ENCODE measurements around the gene RAB38. TPM values are rescaled to one million over a fixed set of nuclear protein-coding genes. Genes with fewer than 3 reads are reported as not detected.

The RAB38 gene
- total RNA-seq (2014; rRNA removed; shearing (Covaris generic)): not detected in 2 replicates
- not detected in 2 replicates for polyA plus RNA-seq (2015; cell fraction: cytosol; rRNA removed)
- not detected in 2 replicates for polyA plus RNA-seq (2015; cell fraction: nucleus; rRNA removed)

DNA sequence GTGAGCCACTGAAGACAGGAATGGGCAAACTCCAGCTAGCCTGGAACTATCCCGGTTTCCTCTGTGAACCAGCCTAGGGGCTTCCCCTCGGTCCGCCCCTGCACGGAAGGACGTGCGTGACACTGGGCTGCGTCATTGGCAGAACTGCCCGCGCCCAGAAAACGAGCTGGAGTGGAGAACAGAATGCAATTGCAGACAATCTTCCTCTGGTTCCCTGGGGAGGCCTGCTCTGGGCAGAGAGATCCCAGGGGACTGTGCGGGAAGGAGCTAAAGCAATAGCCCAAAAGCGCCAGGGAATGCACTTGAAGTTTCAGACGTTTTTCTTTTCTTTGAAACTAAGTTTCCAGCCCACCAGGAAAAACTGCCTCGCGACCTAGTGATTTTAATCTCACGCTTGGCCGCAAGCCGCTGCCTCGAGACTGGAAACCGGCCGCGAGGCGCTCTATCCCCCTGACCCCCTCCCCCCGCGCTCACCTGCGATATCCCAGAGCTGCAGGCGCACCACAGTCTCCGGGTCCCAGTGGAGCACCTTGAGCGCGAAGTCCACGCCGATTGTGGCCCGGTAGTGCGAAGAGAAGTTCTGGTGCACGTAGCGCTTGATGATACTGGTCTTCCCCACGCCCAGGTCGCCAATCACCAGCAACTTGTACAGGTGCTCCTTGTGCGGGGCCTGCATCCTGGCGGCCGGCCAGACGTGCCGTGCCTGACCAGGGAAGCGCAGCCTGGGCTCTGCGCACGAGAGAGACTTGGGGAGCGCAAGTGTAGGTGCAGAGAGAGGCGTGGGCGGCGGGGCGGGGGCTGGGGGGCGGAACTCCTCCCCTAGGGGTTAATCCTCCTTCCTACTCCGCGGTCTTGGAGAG is at the start of gene RAB38:
TSS of gene RAB38 (minus strand) at position 735 of the 860 bp plus-strand sequence. CDS start at position 676, 59 bp downstream.
- DNase-seq (ENCODE audit: low read depth): no peak

- DNase-seq (ENCODE audit: low read depth): no peak
Observed at GRCh38 chr11:88213406-88213805, 38.2 kb upstream of the RAB38 start.

DNA sequence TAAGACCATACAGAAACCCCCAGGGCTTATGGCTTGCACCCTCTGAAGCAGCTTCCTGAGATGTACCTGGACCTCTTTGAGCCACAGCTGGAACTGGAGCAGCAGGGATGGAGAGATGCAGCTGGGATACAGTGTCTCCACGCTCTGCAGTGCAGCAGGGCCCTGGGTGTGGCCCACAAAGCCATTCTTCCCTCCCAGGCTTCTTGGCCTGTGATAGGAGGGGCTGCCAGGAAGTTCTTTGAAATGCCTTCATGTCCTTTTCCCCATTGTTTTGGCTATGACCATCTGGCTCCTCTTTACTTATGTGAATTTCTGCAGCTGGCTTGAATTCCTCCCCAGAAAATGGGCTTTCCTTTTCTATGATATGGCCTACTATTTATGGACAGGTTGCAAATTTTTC is 37.1 kb upstream of the RAB38 start:
- no peak for DNase-seq (ENCODE audit: low read depth)

- DNase-seq (ENCODE audit: low read depth): no peak
Observed at GRCh38 chr11:88208745-88209144, 33.5 kb upstream of the RAB38 start.

GRCh38 chr11:88206751-88207150 is 31.5 kb upstream of the RAB38 start:
- DNase-seq (ENCODE audit: low read depth): peak; percentile 11

- no peak for DNase-seq (ENCODE audit: low read depth)
Observed at GRCh38 chr11:88204353-88204752, 29.1 kb upstream of the RAB38 start.

DNA sequence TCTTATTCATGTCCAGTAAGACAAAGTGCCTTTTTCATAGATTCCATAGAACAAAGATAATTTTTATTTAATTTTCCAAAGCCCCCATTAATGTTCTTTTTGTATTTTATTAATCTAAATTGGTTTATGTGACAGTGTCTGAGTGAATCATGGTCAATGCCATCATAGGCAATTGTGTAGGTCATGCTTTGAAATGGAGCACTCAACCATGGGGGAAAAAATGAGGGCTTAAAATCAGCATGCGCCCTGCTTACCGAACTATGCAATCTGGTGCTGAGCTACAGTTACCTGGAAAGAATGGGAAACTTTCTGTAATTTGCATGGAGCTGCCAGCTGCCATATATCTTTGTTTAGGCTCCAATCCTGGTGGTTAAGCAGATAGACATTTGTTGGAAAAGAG is 28.4 kb upstream of the RAB38 start:
- no peak for DNase-seq (ENCODE audit: low read depth)

GRCh38 chr11:88202498-88202897 is 27.3 kb upstream of the RAB38 start:
- no peak for DNase-seq (ENCODE audit: low read depth)

- no peak for DNase-seq (ENCODE audit: low read depth)
Observed at GRCh38 chr11:88196393-88196792, 21.1 kb upstream of the RAB38 start.

GRCh38 chr11:88195908-88196307 is 20.7 kb upstream of the RAB38 start:
- no peak for DNase-seq (ENCODE audit: low read depth)

GRCh38 chr11:88194990-88195389 is 19.7 kb upstream of the RAB38 start:
- no peak for DNase-seq (ENCODE audit: low read depth)

- DNase-seq (ENCODE audit: low read depth): no peak
Observed at GRCh38 chr11:88193278-88193677, 18.0 kb upstream of the RAB38 start.

DNA sequence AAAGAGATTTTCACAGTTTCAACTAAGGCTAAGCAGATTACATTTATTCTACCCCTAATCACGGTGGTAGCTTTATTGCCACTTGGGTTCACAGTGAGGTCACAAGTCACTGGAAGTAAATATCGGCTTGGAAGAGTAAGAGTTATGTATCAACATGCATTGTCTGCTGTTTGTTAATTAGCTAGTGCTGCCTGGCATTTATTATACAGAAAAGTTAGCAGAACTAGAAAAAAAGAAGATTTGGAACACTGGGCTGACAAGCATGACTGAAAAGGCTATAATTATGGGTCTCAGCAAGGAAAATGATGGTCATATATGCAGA is 13.7 kb upstream of the RAB38 start:
- no peak for DNase-seq (ENCODE audit: low read depth)

GRCh38 chr11:88188251-88188931 is 13.1 kb upstream of the RAB38 start:
- no peak for DNase-seq (ENCODE audit: low read depth)

DNA sequence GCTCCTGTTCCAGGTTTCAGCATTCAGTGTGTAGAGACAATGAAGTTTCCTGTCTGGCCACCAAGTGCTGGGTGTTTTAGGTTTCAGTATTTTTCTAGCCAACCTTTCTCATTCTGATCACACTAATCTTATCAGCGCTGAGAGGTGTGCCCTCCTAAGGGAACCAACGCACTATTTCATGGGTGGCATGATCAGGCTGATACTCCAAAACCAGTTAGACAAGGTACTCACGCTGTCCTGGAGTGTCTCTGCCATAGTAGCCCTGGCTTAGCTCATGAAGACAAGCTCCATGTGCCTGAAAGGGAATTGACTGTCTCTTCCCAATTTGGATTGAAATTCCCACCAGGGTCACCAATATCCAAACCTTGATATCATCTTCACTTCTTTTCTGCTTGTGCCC is 8.0 kb upstream of the RAB38 start:
- DNase-seq (ENCODE audit: low read depth): no peak

GRCh38 chr11:88181776-88182175 is 6.5 kb upstream of the RAB38 start:
- DNase-seq (ENCODE audit: low read depth): no peak

GRCh38 chr11:88179971-88180629 is 4.9 kb upstream of the RAB38 start:
- DNase-seq (ENCODE audit: low read depth): no peak

DNA sequence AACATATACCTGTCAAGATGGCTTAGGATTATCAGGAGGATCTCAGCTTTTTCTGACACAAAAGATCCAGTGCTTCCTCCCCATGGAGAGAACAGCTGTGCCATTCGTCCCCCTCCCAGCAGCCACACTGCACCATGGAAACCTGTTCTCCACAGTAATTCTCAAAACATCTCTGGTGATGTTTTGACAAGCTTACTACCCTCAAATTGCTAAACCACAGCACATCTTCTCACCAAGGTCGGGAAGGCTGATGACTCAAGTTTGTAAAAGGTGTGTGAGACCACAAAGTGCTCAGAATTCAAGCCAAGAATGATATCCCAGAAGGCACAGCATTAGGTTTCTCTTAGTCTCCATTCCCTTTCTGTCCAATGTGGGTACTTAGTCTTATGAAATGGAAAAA is 3.9 kb upstream of the RAB38 start:
- peak; percentile 81 for DNase-seq (ENCODE audit: low read depth)

DNA sequence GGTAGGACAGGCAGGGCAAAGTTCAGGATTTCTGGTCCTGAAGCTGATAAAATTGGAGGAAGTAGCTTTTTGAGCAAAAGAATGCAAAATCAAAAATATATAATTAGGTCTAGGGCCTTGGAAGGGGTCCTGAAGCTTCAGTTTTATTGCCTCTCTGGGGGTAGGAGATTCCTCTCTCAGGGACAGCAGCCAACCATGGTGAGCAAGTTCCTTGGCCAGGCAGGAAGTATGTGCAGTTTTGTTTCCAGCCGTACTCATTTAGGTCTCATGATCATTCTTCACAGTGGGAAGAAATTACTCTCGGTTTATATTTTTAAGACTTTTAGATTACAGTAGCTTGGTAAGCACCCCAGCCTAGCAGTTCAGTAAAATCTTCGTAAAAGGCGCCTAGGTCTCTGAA is 2.9 kb upstream of the RAB38 start:
- peak; percentile 1 for DNase-seq (ENCODE audit: low read depth)

DNA sequence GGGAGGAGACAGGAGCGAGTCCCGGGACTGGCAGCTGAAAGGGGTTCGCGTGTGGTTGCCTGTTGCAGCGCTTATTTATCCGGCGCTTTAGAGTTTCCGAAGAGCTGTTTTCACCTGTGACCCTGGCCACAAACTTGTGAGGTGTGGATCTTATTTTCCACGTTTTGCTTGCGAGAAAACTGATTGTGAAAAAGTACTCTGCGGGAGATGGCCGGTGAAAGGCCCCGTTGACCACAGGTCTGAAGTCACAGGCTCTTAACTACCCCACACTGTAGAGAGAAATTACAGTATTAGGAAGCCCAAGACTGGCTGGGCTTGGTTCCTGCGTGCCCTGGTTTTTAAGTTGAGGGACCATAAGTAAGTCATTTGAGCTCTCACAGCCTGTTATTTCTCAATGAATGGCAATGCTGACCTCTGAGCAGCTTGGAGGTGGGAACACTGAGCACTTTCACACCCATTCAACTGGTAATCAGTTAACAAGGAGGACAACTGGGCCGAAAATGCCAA is 379 bp upstream of the RAB38 start:
- no peak for DNase-seq (ENCODE audit: low read depth)

- DNase-seq (ENCODE audit: low read depth): no peak
Observed at GRCh38 chr11:88173956-88174355, 1.3 kb downstream of the RAB38 start.

DNA sequence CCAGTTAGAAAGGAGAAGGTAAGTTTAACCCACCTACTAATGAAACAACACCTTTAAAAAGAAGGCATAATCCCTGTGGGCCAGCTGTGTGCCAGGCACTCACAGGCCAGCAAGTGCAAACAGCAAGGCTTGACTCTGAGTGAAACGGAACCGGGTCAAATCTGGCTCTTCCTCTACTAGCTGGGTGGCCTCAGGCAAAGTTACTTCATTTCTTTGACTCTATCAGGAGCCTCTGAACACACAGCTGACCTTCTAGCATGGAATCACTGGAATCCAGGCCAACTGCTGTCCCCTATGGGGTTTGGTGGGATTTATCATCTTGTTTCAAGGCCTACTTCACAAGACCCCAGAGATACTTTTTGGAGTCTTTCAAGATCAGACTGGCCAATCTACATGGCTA is 3.3 kb downstream of the RAB38 start:
- DNase-seq (ENCODE audit: low read depth): no peak

All from HT1080 (cell line).